Esophagus squamous epithelium (tissue), 5 donors: ENCODE measurements around the gene PITX2. TPM values are rescaled to one million over a fixed set of nuclear protein-coding genes. Genes with fewer than 3 reads are reported as not detected.

Experiments used
- DNase-seq: peaks from one replicate; lab custom pipeline; 2025; lab: John Stamatoyannopoulos, UW
- H3K27ac ChIP-seq, 4 donors: fragments of 200-600 bp; sonication (generic); one replicate each; pipeline ENCODE4 v1.5.1; 2016 to 2019; ENCODE audit warnings: mild to moderate bottlenecking in 1 of 4
- H3K27me3 ChIP-seq, 4 donors: fragments of 200-600 bp; sonication (generic); 1 replicate in 3 of 4; 2 replicates in 1 of 4; pipeline versions ENCODE4 v1.5.1 to v1.6.0; 2017 to 2021; ENCODE audit warnings: antibody characterized with exemption in 1 of 4
- H3K36me3 ChIP-seq, 3 donors: fragments of 200-600 bp; sonication (generic); one replicate each; pipeline ENCODE4 v1.5.1; 2016 to 2019
- H3K4me1 ChIP-seq, 3 donors: fragments of 200-600 bp; sonication (generic); one replicate each; pipeline ENCODE4 v1.5.1; 2017 to 2019
- H3K4me3 ChIP-seq, 4 donors: fragments of 200-600 bp; sonication (generic); 1 replicate in 3 of 4; 2 replicates in 1 of 4; pipeline ENCODE4 v1.5.1; 2016 to 2019; ENCODE audit warnings: mild to moderate bottlenecking in 2 of 4, moderate library complexity in 1 of 4
- H3K9me3 ChIP-seq, 3 donors: fragments of 200-600 bp; sonication (generic); one replicate each; pipeline ENCODE4 v1.5.1; 2016 to 2019
- CTCF ChIP-seq, 6 experiments: fragments of 450-650 bp in 4 of 6; fragments of 200-600 bp in 2 of 6; sonication (generic) in 2 of 6; IDR thresholded peaks; one replicate each; pipeline ENCODE4 v1.5.1; 2016 to 2019; ENCODE audit warnings: antibody characterized with exemption in 6 of 6, mild to moderate bottlenecking in 4 of 6, moderate library complexity in 4 of 6
- POLR2A ChIP-seq, 4 donors: fragments of 450-650 bp; IDR thresholded peaks; one replicate each; pipeline ENCODE4 v1.6.1; 2017; ENCODE audit warnings: antibody characterized with exemption in 4 of 4, mild to moderate bottlenecking in 4 of 4, moderate library complexity in 3 of 4
- whole genome bisulfite sequencing, 2 donors: methylation state at CpG; one replicate each; pipeline ENCODE4 v1.1.5; 2018; 5-methylcytosine and 5-hydroxymethylcytosine counted together
- intact Hi-C: fragments of 100-400 bp; cut with DNase I; formaldehyde crosslinking; loops from one replicate; pipeline ENCODE4 v1.15.0; 2022
- total RNA-seq, 4 donors: library from RNA; depleted of rRNA; stranded (reverse); fragments of >200 nt; gene quantifications; one replicate each; pipeline ENCODE4 v1.1.0, GENCODE V29; 2016
- donor health status: DM: yes; HTN: yes; CAD: no.

PITX2 gene
- total RNA-seq, 4 donors from 2014 or later: 0.66 to 4.8 (median 1.5) TPM; not detected in 1

- H3K4me3 ChIP-seq: peak overlapping the region in 2 of 4 donors; percentile 54 to 78
- peaks cover 8 to 100% (median 33%) of the 10 kb centered on the region in 4 donors for H3K27me3 ChIP-seq
- intact Hi-C loops: no loop called here
- DNase-seq: no peak
- peaks cover 0 to 11% (median 0%) of the 10 kb centered on the region in 3 donors for H3K9me3 ChIP-seq
- 29 to 36% methylated on average over 11 of the region's 11 CpGs for WGBS, 2 donors
- H3K4me1 ChIP-seq: peaks cover 4 to 54% (median 12%) of the 10 kb centered on the region in 3 donors
- H3K36me3 ChIP-seq: no peaks in the 10 kb centered on the region
- TF ChIP-seq POLR2A (IDR thresholded peaks at IDR 0.05) (no peak), CTCF (IDR thresholded peaks at IDR 0.05) (no peak)
- peak overlapping the region in 2 of 4 donors; percentile 42 to 71 for H3K27ac ChIP-seq
Observed at GRCh38 chr4:110623718-110624397, 981 bp upstream of the PITX2 start.

DNA sequence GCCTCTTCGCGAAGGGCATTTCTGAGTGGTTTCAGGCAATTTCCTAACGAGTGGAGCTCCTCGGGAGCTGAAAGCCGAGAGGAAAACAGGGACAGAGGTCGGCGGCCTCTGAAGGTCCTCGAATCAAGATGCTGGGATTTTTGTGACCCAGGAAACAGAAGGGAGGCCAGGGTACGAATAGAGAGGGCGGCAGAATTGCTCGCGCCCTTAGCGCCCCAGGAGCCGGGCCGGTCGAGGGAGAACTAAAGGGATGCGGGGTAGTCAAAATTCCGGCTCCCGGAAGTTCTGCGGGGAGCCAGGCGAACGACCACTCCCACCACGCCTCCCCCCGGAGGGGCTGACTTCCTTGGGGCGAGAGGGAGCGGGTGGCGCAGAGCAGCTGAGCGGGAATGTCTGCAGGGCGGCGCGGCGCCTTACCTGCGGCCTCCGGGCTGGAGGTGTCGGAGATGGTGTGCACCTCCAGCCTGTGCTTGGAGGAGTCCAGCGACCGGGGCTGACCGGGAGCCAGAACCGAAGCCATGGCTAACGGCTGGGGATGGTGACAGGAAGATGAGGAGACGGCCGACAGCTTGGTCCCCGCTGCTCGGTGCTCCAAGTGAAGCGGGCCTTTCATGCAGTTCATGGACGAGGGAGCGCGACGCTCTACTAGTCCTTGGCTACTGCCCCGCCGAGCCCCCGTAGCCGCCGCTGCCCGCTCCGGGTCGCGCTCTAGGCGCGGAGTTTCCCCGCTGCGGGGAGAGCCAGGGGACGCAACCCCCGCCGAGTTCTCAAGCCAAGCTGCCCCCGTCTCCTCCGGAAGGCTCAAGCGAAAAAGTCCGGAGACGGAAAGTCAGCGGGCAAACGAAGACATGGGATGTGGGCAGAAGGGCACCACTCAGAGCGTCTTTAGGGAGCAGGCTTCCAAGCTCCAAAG, 782 bp downstream of the PITX2 start:
- H3K27me3 ChIP-seq: peaks cover 3 to 100% (median 31%) of the 10 kb centered on the region in 4 donors
- TF ChIP-seq CTCF (IDR thresholded peaks at IDR 0.05): no peak
- TF ChIP-seq POLR2A (IDR thresholded peaks at IDR 0.05): no peak
- no peaks in the 10 kb centered on the region for H3K36me3 ChIP-seq
- no peak for DNase-seq
- H3K27ac ChIP-seq: peak overlapping the region; percentile 40 to 78 (median 72)
- peaks cover 0 to 14% (median 0%) of the 10 kb centered on the region in 3 donors for H3K9me3 ChIP-seq
- 6 to 14% methylated on average over 12 to 16 of the region's 73 CpGs for WGBS, 2 donors
- intact Hi-C loops: no loop called here
- H3K4me3 ChIP-seq: peak overlapping the region; percentile 41 to 78 (median 53)
- H3K4me1 ChIP-seq: peaks cover 4 to 62% (median 12%) of the 10 kb centered on the region in 3 donors

DNA sequence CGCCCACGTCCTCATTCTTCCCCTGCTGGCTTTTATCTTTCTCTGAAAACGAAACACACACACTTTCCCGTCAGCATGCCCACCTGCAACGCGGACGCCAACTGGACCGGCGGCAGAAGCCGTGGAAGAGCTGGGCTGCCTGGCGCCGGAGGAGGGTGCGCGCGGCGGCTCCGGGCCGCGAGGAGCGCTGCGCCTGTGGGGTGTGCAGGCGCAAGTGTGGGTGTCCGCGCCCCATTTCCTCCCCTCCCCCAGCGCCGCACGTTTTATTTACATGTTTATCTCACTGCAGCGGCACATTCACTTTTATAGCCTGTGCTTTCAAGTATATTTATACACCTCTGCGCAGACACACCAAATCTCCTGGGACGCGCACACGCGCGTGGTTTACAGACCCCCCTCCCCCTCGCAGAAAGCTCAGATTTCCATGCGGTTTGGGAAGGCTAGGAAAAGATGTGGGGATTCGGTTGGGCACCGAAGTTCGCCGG, 1.5 kb downstream of the PITX2 start:
- H3K36me3 ChIP-seq: no peaks in the 10 kb centered on the region
- H3K4me3 ChIP-seq: peak overlapping the region; percentile 41 to 78 (median 53)
- TF ChIP-seq CTCF (IDR thresholded peaks at IDR 0.05): no peak
- TF ChIP-seq POLR2A (IDR thresholded peaks at IDR 0.05): no peak
- H3K27me3 ChIP-seq: peaks cover 3 to 100% (median 32%) of the 10 kb centered on the region in 4 donors
- H3K9me3 ChIP-seq: peaks cover 0 to 14% (median 0%) of the 10 kb centered on the region in 3 donors
- no peak for DNase-seq
- WGBS, 2 donors: 19% methylated on average over 10 to 30 of the region's 40 CpGs
- intact Hi-C loops: no loop called here
- peak overlapping the region; percentile 5 to 74 (median 50) for H3K27ac ChIP-seq
- peaks cover 4 to 62% (median 12%) of the 10 kb centered on the region in 3 donors for H3K4me1 ChIP-seq

DNA sequence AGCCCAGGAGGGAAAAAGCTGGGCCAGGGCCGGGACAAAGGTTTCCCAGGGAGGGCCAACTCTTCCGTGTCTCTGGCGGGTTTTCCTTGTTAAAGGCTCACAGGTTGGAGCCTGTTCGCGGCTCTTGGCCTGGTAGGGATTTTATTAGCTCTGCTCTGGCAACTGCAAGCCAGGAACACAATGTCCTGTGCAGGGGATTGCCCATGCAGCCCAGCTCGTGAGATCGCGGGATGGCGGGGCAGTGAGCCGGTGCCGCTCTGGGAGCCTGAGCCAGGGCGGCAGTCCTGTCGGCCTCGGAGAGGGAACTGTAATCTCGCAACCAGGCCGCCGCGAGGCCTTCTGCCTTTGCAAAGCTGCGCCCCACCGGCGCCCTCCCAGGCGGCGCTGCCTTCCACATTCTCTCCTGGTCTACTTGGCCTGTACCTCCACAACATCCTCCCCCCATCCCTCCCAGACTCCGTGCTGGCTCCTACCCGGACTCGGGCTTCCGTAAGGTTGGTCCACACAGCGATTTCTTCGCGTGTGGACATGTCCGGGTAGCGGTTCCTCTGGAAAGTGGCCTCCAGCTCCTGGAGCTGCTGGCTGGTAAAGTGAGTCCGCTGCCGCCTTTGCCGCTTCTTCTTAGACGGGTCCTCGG, 2.1 kb downstream of the PITX2 start:
- TF ChIP-seq CTCF (IDR thresholded peaks at IDR 0.05): peak in 1 of 6 experiments; percentile 7
- no peak for TF ChIP-seq POLR2A (IDR thresholded peaks at IDR 0.05)
- Histone ChIP-seq H3K9me3 (peaks cover 0 to 14% (median 0%) of the 10 kb centered on the region in 3 donors), H3K4me3 (peak overlapping the region; percentile 41 to 78 (median 53)), H3K4me1 (peaks cover 4 to 68% (median 12%) of the 10 kb centered on the region in 3 donors), H3K27me3 (peaks cover 4 to 100% (median 35%) of the 10 kb centered on the region in 4 donors), H3K36me3 (no peaks in the 10 kb centered on the region), H3K27ac (peak overlapping the region; percentile 5 to 74 (median 50))
- intact Hi-C loops: no loop called here
- DNase-seq: no peak
- WGBS, 2 donors: 16 to 30% methylated on average over 17 to 22 of the region's 37 CpGs
